HL-60 (cell line): ENCODE data around the gene BCL11A.

Source experiments
- DNase-seq, 2 experiments: peaks; one replicate each; pipeline ENCODE4 v3.0.0-alpha.2; 2010 to 2020; ENCODE audit warnings: low read depth in 1 of 2, low spot score in 1 of 2
- H3K27ac ChIP-seq: fragments of 250-450 bp; sonication (Bioruptor Pico); replicated peaks from 2 replicates; pipeline ENCODE4 v1.5.1; 2020; ENCODE audit warnings: mild to moderate bottlenecking, moderate library complexity
- H3K27me3 ChIP-seq: fragments of 250-450 bp; sonication (Bioruptor Pico); 2 replicates; pipeline ENCODE4 v1.5.1; 2021; ENCODE audit warnings: mild to moderate bottlenecking, moderate library complexity; ENCODE audit not compliant: insufficient read depth, poor library complexity, severe bottlenecking
- H3K4me3 ChIP-seq: replicated peaks from 2 replicates; pipeline ENCODE4 v1.5.1; 2011; ENCODE audit warnings: mild to moderate bottlenecking, control low read depth, low read length; ENCODE audit not compliant: insufficient read depth
- GABPA ChIP-seq: IDR thresholded peaks from 2 replicates; pipeline ENCODE4 v1.6.1; 2012; ENCODE audit warnings: low read depth
- POLR2AphosphoS5 ChIP-seq: IDR thresholded peaks from 2 replicates; pipeline ENCODE4 v1.6.1; 2012; ENCODE audit warnings: low read depth
- SPI1 ChIP-seq: IDR thresholded peaks from 2 replicates; pipeline ENCODE4 v1.6.1; 2012; ENCODE audit warnings: low read depth, mild to moderate bottlenecking, borderline replicate concordance
- TF ChIP-seq, protein P1 (sequence below): IDR thresholded peaks from 2 replicates; pipeline ENCODE4 v1.6.1; 2012; ENCODE audit warnings: low read depth; ENCODE audit not compliant: insufficient replicate concordance
- TF ChIP-seq, protein P2 (sequence below): IDR thresholded peaks from one replicate; pipeline ENCODE4 v1.5.1; 2011; ENCODE audit warnings: low read length, control low read depth, inconsistent platforms; ENCODE audit not compliant: insufficient read depth

The BCL11A gene

DNA sequence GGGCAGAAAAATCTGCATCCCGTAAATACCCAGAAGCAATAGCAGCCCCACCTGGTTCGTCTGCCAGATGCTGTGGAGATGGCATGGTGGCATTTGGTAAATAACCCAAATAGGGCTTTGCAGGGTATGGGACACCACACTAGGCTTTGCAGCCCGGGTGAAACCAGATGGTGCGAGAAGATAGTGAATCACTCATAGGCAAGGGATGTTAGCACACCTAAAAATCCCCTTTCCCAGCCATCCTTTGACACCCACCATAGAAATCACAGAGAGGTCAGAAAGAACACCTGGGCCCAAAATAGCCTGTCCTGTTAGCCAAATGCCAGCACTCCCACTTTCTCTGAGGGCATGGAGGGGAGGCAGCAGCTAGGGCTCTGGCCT is 47.6 kb downstream of the BCL11A start:
- DNase-seq, result no peak
- TF ChIP-seq, protein P1, sequence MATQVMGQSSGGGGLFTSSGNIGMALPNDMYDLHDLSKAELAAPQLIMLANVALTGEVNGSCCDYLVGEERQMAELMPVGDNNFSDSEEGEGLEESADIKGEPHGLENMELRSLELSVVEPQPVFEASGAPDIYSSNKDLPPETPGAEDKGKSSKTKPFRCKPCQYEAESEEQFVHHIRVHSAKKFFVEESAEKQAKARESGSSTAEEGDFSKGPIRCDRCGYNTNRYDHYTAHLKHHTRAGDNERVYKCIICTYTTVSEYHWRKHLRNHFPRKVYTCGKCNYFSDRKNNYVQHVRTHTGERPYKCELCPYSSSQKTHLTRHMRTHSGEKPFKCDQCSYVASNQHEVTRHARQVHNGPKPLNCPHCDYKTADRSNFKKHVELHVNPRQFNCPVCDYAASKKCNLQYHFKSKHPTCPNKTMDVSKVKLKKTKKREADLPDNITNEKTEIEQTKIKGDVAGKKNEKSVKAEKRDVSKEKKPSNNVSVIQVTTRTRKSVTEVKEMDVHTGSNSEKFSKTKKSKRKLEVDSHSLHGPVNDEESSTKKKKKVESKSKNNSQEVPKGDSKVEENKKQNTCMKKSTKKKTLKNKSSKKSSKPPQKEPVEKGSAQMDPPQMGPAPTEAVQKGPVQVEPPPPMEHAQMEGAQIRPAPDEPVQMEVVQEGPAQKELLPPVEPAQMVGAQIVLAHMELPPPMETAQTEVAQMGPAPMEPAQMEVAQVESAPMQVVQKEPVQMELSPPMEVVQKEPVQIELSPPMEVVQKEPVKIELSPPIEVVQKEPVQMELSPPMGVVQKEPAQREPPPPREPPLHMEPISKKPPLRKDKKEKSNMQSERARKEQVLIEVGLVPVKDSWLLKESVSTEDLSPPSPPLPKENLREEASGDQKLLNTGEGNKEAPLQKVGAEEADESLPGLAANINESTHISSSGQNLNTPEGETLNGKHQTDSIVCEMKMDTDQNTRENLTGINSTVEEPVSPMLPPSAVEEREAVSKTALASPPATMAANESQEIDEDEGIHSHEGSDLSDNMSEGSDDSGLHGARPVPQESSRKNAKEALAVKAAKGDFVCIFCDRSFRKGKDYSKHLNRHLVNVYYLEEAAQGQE, result no peak
- TF ChIP-seq, protein P2, sequence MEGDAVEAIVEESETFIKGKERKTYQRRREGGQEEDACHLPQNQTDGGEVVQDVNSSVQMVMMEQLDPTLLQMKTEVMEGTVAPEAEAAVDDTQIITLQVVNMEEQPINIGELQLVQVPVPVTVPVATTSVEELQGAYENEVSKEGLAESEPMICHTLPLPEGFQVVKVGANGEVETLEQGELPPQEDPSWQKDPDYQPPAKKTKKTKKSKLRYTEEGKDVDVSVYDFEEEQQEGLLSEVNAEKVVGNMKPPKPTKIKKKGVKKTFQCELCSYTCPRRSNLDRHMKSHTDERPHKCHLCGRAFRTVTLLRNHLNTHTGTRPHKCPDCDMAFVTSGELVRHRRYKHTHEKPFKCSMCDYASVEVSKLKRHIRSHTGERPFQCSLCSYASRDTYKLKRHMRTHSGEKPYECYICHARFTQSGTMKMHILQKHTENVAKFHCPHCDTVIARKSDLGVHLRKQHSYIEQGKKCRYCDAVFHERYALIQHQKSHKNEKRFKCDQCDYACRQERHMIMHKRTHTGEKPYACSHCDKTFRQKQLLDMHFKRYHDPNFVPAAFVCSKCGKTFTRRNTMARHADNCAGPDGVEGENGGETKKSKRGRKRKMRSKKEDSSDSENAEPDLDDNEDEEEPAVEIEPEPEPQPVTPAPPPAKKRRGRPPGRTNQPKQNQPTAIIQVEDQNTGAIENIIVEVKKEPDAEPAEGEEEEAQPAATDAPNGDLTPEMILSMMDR, result no peak
- TF ChIP-seq POLR2AphosphoS5 (no peak), SPI1 (no peak), GABPA (no peak)
- no peak overlapping the region for H3K27ac ChIP-seq
- no peaks in the 10 kb centered on the region for H3K27me3 ChIP-seq
- no peak overlapping the region for H3K4me3 ChIP-seq

DNA sequence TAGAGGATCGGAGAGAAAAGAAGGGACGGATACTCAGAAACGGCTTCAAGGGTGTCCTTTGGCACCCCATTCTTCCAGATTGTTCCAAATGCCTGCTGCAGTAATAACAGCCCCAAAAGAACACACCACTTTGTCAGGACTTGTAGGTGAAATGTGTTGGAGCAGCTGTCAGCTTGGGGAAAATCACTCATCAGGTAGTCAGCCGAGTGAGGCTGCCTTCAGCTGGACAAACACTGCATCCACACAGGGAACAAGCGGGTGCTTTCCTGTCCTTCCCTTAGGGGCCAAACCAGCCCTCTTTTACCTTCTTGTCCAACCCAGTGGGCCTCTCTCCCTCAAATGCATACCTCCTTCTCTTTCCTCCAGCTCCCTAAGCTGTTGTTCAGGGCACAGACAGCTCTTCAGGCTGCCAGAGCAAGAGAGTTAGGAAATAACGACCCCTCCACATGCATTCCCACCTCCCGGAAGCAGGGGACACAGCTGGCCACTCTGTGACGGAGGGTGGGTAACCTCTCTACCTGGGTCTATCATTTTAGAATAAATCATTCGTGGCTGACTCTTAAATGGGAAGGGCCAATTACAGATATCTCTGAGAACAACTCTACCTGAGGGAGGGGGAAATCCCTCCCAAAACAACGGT is 48.1 kb downstream of the BCL11A start:
- no peak overlapping the region for H3K4me3 ChIP-seq
- DNase-seq, result no peak
- TF ChIP-seq, protein P2, result no peak
- no peak overlapping the region for H3K27ac ChIP-seq
- no peaks in the 10 kb centered on the region for H3K27me3 ChIP-seq

DNA sequence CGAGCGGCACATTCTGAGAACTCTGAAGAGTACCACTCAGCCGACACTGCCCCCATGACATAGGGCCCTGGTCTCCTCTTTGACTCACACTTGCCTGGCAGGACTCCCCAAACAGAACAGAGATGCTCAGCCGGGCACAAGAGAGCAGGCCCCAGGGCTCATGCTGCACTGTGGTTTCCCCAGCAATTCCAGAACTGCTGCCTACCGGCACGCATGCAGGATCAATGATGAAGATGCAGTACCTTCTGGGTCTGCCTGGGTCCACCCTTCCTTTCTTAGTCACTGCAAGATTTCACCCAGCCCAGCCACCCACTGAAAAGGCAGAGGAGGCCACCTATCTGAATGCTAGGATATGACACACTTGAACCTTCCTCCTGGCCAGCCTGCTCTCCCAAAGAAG is 49.4 kb downstream of the BCL11A start:
- no peak overlapping the region for H3K27ac ChIP-seq
- DNase-seq, result no peak
- TF ChIP-seq, protein P1, result no peak
- no peaks in the 10 kb centered on the region for H3K27me3 ChIP-seq
- no peak overlapping the region for H3K4me3 ChIP-seq

DNA sequence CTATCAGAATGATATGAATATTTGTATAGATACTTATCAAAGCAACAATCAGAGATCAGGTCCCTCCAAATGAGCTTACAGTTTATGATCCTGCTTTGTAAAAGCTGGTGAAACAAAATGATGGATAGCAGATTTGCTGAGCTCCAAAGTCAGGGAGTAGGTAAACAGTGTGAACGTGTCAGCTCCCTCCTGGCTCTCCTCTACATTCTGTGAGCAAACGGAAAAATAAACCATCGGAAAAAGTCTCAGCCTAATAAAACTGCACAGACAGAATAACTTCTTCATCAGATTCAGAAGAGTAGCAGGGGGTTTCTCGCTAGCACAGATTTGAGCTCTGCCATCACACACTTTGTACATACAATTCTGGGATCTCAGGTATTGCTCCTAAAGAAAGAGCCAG is 51.3 kb downstream of the BCL11A start:
- H3K27ac ChIP-seq, result no peak overlapping the region
- H3K27me3 ChIP-seq, result no peaks in the 10 kb centered on the region
- TF ChIP-seq POLR2AphosphoS5 (no peak), GABPA (no peak)
- TF ChIP-seq, protein P1, result no peak
- DNase-seq, result no peak
- no peak overlapping the region for H3K4me3 ChIP-seq
